IPS-18a (cell line): ENCODE results near the gene PLCG1.

Experiments
- H3K27ac ChIP-seq: one replicate; pipeline ENCODE4 v1.5.1; 2013; ENCODE audit warnings: low read length
- H3K27me3 ChIP-seq: one replicate; pipeline ENCODE4 v1.6.1; 2013; ENCODE audit warnings: mild to moderate bottlenecking, low read length; ENCODE audit not compliant: control insufficient read depth, insufficient read depth
- H3K36me3 ChIP-seq: one replicate; pipeline ENCODE4 v1.6.1; 2013; ENCODE audit warnings: low read depth, low read length; ENCODE audit not compliant: control insufficient read depth
- H3K4me1 ChIP-seq: one replicate; pipeline ENCODE4 v1.6.1; 2013; ENCODE audit warnings: low read depth, low read length; ENCODE audit not compliant: control insufficient read depth
- H3K4me3 ChIP-seq: one replicate; pipeline ENCODE4 v1.5.1; 2013; ENCODE audit warnings: low read length
- H3K9ac ChIP-seq: one replicate; pipeline ENCODE4 v1.6.1; 2013; ENCODE audit warnings: mild to moderate bottlenecking, low read length, moderate library complexity
- H3K9me3 ChIP-seq: one replicate; pipeline ENCODE4 v1.6.1; 2013; ENCODE audit warnings: low read depth, low read length; ENCODE audit not compliant: control insufficient read depth

Gene PLCG1

DNA sequence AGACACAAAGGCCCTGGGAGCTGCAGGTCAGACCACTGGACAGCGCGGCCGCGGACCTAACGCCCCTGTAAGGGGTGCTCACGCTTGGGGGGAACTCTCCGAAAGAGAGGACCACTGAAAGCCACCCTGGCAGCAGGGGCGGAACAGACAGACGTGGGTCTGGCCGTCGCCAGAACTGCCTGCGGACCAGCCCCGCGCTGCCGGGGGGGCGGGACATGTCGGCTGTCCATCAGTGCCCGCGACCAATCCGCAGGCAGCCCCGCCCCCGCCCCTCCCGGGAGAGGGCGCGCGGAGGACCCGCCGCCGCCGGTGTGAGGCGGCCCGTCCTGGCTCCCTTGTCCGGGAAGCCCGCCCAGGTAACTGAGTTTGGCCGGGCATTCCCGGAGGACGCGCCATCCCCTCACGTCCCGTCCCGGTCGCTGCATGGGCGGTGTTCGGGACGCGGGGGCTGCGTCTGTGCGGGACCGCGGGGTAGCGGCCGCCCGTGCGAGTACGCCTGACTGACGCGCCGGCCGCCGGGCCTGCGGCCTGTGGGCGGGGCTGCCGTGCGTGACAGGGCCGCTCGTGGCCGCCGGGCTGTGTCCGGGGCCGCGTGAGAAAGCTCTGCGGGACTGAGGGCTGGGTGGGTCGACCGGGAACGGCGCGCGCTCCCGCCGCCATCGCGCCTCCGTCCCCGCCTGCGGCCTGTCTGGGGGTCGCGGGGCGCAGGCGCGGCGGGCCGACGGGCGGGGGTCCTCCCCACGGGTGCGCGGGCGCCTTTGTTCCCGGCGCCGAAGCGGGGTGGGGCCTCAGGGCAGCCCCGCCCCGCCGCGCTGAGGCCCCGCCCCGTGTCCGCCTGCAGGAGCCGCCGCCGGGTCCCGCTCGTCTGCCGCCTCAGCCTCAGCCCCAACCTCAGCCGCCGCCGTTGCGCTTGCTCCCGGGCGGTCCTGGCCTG lies at the start of gene PLCG1:
Gene PLCG1, plus strand, starts transcription at position 864 of the 934 bp plus-strand sequence. CDS start 99 bp downstream, outside the sequence.
- Histone ChIP-seq H3K27ac (peak within 1 kb of the TSS; percentile 58), H3K36me3 (no peaks in the 10 kb centered on the region), H3K4me1 (peaks cover 43% of the 10 kb centered on the region)

DNA sequence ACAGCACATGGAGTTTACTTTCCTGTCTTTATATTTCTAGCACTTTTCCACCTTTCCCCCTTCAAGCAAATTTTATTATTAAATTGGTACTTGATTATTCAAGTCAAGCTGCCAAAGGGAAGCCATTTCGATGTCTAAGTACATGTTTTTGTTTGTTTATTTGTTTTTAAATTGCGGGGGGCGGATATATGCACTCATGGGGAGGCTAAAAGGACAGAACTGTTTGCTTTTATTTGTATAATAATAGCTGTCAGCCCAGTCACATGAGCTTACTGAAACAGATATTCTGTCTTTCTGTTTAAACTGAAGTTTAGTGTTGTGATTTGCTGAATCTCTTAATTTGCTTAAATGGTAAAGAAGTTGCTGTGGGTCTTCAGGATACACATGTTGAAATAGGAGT lies 49.6 kb upstream of the PLCG1 start:
- H3K4me3 ChIP-seq = no peak overlapping the region
- H3K9ac ChIP-seq = no peak overlapping the region
- no peaks in the 10 kb centered on the region for H3K27me3 ChIP-seq
- no peaks in the 10 kb centered on the region for H3K4me1 ChIP-seq
- no peak overlapping the region for H3K27ac ChIP-seq
- H3K36me3 ChIP-seq = peaks cover 55% of the 10 kb centered on the region
- H3K9me3 ChIP-seq = no peaks in the 10 kb centered on the region

More for the DNA sequence above, at the start of gene PLCG1:
- peak within 1 kb of the TSS; percentile 85 for H3K4me3 ChIP-seq
- H3K27me3 ChIP-seq = peaks cover 10% of the 10 kb centered on the region
- H3K9ac ChIP-seq = peak within 1 kb of the TSS; percentile 93
- no peaks in the 10 kb centered on the region for H3K9me3 ChIP-seq

DNA sequence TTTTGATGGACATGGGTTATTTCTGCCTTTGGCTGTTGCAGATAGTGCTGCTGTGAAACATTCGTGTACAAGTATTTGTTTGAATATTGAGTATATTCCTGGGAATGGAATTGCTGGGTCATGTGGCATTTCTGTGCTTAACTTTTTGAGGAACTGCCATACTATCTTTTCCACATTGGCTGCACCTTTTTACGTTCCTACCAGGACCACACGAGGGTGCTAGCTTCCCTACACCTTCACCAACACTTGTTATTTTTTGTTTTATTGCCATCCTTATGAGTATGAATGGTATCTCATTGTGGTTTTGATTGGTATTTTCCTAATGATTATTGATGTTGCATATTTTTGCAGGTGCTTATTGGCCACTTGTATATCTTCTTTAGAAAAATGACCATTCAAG lies 47.8 kb upstream of the PLCG1 start:
- Histone ChIP-seq H3K9ac (no peak overlapping the region), H3K27ac (no peak overlapping the region), H3K27me3 (no peaks in the 10 kb centered on the region), H3K4me3 (no peak overlapping the region), H3K36me3 (peaks cover 54% of the 10 kb centered on the region), H3K4me1 (no peaks in the 10 kb centered on the region), H3K9me3 (no peaks in the 10 kb centered on the region)

DNA sequence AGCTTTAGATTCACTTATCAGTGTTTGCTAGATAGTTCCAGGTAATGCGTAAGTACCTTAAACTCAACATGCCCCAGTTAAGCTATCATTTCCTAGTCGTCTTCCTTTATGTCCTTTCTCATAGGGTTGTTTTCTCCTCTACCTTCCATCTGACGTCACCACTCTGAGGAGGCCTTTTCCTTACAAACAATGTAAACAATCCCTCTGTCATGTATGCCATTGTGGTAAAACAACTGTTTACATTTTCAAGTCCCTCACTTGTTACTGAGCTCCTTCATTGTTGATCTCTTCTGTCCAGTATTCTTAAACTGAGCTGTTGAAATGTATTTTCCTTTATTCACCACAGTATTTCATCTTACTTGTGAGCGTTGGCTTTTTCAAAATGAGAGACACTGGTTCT lies 45.4 kb upstream of the PLCG1 start:
- H3K36me3 ChIP-seq = peaks cover 49% of the 10 kb centered on the region
- H3K27me3 ChIP-seq = no peaks in the 10 kb centered on the region
- H3K4me1 ChIP-seq = no peaks in the 10 kb centered on the region
- H3K9ac ChIP-seq = no peak overlapping the region
- no peaks in the 10 kb centered on the region for H3K9me3 ChIP-seq
- no peak overlapping the region for H3K4me3 ChIP-seq
- H3K27ac ChIP-seq = no peak overlapping the region

DNA sequence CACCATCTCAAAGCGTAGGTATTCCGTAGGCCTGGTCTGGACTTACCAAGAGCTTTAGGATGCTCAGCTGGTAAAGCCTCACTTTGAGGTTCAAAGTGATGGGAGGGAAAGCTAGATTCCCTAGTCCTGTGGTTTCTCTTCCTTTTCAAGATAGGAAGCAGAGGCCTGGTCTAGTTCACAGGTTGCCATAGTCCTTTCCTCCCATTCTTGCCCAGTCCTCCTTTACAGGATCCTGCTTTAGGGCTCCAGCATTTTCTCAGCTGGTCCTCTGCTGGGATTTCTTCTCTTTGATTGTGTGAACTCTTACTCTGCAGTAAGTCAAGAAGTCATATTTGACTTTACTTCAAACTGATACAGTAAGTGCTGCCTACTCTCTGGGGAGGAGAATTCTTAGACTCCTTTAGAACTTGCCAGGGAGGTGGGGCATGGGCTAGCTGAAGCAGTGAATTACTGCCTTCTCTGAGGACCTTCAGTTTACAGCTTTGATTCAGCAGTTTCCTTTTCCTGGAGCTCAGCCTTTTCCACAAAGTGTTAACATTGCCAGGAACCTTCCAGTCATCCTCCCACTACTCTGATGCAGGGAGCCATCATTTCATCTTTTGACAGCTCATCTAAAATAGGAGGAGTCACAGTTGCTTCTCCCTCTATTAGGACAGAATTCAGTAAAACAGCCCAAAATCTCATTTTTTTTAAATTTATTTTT lies 42.8 kb upstream of the PLCG1 start:
- Histone ChIP-seq H3K36me3 (peaks cover 66% of the 10 kb centered on the region), H3K27ac (no peak overlapping the region), H3K4me1 (no peaks in the 10 kb centered on the region), H3K9me3 (no peaks in the 10 kb centered on the region), H3K27me3 (no peaks in the 10 kb centered on the region), H3K4me3 (no peak overlapping the region), H3K9ac (no peak overlapping the region)

DNA sequence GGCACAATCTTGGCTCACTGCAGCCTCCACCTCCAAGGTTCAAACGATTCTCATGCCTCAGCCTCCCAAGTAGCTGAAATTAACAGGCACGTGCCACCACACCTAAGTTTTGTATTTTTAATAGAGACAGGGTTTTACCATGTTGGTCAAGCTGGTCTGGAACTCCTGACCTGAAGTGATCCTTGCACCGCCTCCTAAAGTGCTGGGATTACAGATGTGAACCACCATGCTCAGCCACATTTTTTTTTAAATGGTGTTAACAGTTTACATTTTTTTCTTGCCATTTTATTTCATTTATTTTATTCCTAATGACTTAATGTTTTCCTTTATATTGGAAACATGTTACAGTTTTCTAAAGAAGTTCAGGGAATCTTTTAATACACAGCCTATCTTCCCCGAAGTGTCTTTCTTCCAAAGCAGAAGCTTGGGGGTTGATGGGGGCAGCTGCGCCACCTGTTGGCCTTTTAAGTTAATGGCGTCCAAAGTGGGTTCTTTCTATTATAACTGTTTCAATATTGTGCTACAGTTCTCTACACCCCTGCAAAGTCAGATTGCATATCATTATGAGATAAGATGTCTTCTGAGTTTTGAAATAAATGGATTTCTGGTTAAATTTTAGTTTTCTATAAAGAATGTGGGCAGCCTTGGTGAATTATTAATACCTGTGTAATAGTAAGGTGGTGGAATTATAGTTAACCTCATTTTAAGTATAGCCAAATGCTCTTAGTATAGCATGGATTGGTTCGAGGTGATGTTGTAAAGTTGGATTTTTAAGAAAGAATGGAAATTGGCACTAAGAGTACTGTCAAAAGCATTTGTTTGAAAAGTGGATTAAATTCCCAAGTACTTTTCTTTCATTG lies 42.0 kb upstream of the PLCG1 start:
- H3K4me1 ChIP-seq = no peaks in the 10 kb centered on the region
- no peaks in the 10 kb centered on the region for H3K27me3 ChIP-seq
- H3K9me3 ChIP-seq = no peaks in the 10 kb centered on the region
- no peak overlapping the region for H3K27ac ChIP-seq
- H3K9ac ChIP-seq = no peak overlapping the region
- H3K36me3 ChIP-seq = peaks cover 75% of the 10 kb centered on the region
- no peak overlapping the region for H3K4me3 ChIP-seq

DNA sequence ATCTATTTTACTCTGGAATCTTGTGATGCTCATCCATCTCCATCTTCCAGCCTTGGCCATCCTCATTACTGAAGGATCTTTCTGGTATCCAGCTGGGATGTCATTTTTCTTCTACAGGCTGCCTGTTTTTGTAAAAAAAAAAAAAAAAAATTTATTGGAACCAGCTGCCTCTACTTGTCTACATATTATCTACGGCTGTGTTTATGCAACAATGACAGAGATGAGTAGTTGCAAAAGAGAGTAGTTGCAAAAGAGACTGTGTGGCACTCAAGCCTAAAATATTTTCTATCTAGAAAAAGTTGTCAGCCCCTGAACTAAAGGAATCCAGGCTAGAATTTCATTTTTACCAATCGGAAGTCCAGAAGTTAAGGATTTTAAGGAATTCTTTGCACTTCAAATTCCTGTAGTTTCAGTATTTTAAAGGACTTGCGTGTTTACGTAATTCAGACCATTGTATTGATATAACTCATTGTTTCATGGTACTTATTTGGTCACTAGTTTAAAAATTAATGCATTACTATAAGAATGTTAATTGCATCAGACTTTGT lies 38.6 kb upstream of the PLCG1 start:
- H3K4me3 ChIP-seq = no peak overlapping the region
- H3K27ac ChIP-seq = no peak overlapping the region
- H3K9me3 ChIP-seq = no peaks in the 10 kb centered on the region
- H3K4me1 ChIP-seq = no peaks in the 10 kb centered on the region
- H3K9ac ChIP-seq = no peak overlapping the region
- no peaks in the 10 kb centered on the region for H3K27me3 ChIP-seq
- peaks cover 80% of the 10 kb centered on the region for H3K36me3 ChIP-seq

DNA sequence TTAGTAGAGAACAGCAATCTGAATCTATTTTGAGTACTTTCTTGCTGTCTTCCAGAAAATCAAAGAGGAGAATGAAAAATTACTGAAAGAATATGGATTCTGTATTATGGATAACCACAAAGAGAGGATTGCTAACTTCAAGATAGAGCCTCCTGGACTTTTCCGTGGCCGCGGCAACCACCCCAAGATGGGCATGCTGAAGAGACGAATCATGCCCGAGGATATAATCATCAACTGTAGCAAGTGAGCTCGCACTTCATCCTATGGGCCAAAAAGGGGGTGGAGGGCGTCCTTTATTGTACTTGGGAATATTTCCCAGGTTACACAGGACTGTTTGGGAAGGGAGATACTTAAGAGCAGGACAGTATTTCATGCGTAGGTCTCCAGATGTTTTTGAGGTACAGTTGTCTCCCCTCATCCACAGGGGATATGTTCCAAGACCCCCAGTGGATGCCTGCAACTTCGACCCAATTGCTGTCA lies 37.3 kb upstream of the PLCG1 start:
- Histone ChIP-seq H3K27ac (no peak overlapping the region), H3K9ac (no peak overlapping the region), H3K9me3 (no peaks in the 10 kb centered on the region), H3K4me1 (no peaks in the 10 kb centered on the region), H3K27me3 (no peaks in the 10 kb centered on the region), H3K36me3 (peaks cover 83% of the 10 kb centered on the region), H3K4me3 (no peak overlapping the region)

DNA sequence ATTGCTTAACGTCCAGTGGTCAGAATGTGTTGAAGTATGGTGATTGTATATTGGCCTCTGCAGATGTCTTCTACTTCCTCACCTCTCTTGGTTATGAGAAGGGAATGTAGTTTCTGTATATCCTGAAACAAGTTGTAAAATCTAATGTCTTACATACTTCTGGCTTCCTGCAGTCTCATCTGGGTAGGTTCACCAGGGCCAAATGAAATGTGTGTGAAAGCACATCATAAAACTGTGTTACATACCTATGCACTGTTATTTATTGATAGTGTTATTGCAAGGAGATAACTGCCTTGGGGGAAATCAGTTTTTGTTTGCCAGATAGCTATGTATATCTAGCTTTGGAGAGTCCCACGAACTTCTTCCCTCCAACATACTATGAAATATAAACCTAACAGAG lies 35.7 kb upstream of the PLCG1 start:
- Histone ChIP-seq H3K9ac (no peak overlapping the region), H3K27ac (no peak overlapping the region), H3K36me3 (peaks cover 79% of the 10 kb centered on the region), H3K27me3 (no peaks in the 10 kb centered on the region), H3K9me3 (no peaks in the 10 kb centered on the region), H3K4me3 (no peak overlapping the region), H3K4me1 (no peaks in the 10 kb centered on the region)

DNA sequence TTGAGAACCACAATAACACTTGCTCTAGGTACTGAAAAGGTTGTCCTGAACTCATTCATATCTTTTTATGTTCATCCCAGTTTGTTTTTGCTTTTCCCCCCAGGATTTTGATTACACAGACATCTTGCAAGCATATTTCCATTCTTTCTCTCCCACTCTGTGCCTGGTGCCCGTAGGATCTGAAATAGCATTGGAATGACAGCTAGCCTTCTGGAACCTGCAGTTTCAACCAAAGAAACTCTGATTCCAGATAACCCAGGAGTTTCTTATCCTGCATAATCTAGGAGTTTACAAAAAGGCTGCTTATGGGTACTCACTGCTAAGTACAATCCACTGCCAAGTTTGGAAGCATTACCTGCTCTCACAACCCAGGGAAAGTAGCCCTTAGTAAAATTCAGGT lies 28.8 kb upstream of the PLCG1 start:
- no peaks in the 10 kb centered on the region for H3K9me3 ChIP-seq
- no peak overlapping the region for H3K4me3 ChIP-seq
- no peaks in the 10 kb centered on the region for H3K27me3 ChIP-seq
- no peak overlapping the region for H3K9ac ChIP-seq
- no peak overlapping the region for H3K27ac ChIP-seq
- peaks cover 64% of the 10 kb centered on the region for H3K36me3 ChIP-seq
- no peaks in the 10 kb centered on the region for H3K4me1 ChIP-seq

DNA sequence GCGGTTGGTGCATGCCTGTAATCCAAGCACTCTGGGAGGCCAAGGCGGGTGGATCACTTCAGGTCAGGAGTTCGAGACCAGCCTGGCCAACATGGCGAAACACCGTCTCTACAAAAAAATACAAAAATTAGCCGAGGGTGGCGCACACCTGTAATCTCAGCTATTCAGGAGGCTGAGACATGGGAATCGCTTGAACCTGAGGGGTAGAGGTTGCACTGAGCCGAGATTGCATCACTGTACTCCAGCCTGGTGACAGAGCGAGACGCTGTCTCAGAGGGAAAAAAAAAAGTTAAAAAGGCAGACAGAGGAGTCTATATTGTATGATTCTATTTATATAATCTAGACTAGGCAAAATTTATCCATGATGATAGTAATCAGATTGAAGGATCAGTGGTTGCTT lies 27.3 kb upstream of the PLCG1 start:
- Histone ChIP-seq H3K36me3 (peaks cover 66% of the 10 kb centered on the region), H3K4me3 (no peak overlapping the region), H3K4me1 (no peaks in the 10 kb centered on the region)

More for the DNA sequence above, 27.3 kb upstream of the PLCG1 start:
- Histone ChIP-seq H3K27ac (no peak overlapping the region), H3K9me3 (no peaks in the 10 kb centered on the region), H3K9ac (no peak overlapping the region), H3K27me3 (no peaks in the 10 kb centered on the region)
